ENCODE measurements around the gene KLHDC8A.

DNA sequence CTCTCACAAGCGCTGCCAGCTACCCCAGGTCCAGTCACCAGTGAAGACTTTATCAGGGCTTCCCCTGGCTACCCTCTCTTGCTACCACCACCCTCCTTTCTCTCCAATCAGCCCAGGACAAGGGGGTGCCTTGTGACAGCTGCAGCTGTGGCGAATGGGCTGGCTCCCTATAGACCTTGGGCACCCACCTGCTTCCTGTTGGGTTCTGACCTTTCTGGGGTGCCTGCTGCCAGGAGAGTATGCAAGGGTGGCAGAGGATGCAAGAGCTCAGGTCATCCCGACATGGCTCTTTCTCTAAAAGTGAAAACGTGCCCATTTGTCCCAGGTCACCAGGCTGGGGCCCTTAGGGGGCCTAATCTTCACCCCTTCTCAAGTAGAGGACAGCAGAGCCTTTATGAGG lies 6.6 kb downstream of the KLHDC8A start:
- TF ChIP-seq, protein P1, sequence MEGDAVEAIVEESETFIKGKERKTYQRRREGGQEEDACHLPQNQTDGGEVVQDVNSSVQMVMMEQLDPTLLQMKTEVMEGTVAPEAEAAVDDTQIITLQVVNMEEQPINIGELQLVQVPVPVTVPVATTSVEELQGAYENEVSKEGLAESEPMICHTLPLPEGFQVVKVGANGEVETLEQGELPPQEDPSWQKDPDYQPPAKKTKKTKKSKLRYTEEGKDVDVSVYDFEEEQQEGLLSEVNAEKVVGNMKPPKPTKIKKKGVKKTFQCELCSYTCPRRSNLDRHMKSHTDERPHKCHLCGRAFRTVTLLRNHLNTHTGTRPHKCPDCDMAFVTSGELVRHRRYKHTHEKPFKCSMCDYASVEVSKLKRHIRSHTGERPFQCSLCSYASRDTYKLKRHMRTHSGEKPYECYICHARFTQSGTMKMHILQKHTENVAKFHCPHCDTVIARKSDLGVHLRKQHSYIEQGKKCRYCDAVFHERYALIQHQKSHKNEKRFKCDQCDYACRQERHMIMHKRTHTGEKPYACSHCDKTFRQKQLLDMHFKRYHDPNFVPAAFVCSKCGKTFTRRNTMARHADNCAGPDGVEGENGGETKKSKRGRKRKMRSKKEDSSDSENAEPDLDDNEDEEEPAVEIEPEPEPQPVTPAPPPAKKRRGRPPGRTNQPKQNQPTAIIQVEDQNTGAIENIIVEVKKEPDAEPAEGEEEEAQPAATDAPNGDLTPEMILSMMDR (IDR thresholded peaks at IDR 0.05 in 2 of 3, conservative IDR thresholded peaks at IDR 0.05 in 1 of 3; ENCODE audit: insufficient read depth in 2 of 3, low read depth in 1 of 3, low read length in 3 of 3) = no peak
- no peak for TF ChIP-seq DPF2 (IDR thresholded peaks at IDR 0.05)
- TF ChIP-seq RFX5 (IDR thresholded peaks at IDR 0.05; ENCODE audit: low read depth, low read length) = no peak
- no peak for TF ChIP-seq BRD4 (IDR thresholded peaks at IDR 0.05)
- no peak for TF ChIP-seq TBP (optimal IDR thresholded peaks at IDR 0.05; ENCODE audit: low read depth, low read length)
- no peak for TF ChIP-seq TAF1 (IDR thresholded peaks at IDR 0.05; ENCODE audit: control insufficient read depth, extremely low read depth, insufficient read depth, low read length, severe bottlenecking)
- no peak for TF ChIP-seq NFE2L1 (tag; IDR thresholded peaks at IDR 0.05; ENCODE audit: borderline replicate concordance, low read depth)
- TF ChIP-seq PCBP2 (IDR thresholded peaks at IDR 0.05; ENCODE audit: low read depth, low read length, poor library complexity, severe bottlenecking) = no peak
- TF ChIP-seq PHF8 (IDR thresholded peaks at IDR 0.05; ENCODE audit: borderline replicate concordance, low read length) = no peak
- TF ChIP-seq, protein P2, sequence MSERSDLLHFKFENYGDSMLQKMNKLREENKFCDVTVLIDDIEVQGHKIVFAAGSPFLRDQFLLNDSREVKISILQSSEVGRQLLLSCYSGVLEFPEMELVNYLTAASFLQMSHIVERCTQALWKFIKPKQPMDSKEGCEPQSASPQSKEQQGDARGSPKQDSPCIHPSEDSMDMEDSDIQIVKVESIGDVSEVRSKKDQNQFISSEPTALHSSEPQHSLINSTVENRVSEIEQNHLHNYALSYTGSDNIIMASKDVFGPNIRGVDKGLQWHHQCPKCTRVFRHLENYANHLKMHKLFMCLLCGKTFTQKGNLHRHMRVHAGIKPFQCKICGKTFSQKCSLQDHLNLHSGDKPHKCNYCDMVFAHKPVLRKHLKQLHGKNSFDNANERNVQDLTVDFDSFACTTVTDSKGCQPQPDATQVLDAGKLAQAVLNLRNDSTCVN (CRISPR knock-in tag; IDR thresholded peaks at IDR 0.05) = no peak
- TF ChIP-seq PHF21A (IDR thresholded peaks at IDR 0.05; ENCODE audit: borderline replicate concordance, low read depth) = no peak
